ENCODE measurements around the gene COPS6.
"Not testable (repeated sequence)": the region's sequence is repeated elsewhere in the genome, so short reads cannot be mapped to it uniquely, and the experiment has no call there.

The COPS6 gene

DNA sequence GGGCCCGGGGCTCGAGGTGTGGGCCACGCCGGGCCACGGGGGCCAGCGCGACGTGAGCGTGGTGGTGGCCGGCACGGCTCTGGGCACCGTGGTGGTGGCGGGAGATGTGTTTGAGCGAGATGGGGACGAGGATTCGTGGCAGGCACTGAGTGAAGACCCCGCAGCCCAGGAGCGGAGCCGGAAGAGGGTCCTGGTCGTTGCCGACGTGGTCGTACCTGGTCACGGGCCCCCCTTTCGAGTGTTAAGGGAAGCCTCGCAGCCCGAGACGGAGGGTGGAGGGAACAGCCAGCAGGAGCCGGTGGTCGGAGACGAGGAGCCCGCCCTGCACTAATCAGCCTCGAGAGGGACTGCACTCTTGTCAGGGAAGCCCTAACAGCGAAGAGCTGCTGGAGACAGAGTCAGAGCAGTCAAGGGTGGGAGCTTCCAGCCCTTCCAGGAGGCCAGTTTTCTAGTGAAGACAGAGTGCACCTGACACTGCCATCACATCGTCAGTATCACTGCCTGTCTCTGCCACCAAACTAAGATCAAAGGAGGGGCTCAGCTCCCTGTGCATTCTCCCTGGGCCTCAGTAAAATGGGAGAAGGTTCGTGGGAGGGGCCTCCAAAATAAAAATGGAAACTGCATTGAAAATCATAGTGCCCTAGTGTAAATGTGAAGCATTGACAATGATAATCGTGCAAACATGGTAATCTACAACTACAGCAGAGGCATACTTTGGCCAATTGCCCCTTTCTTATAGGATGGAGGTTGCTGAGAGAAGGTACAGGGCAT, 39.3 kb downstream of the COPS6 start:
- DNase-seq, result no peak

DNA sequence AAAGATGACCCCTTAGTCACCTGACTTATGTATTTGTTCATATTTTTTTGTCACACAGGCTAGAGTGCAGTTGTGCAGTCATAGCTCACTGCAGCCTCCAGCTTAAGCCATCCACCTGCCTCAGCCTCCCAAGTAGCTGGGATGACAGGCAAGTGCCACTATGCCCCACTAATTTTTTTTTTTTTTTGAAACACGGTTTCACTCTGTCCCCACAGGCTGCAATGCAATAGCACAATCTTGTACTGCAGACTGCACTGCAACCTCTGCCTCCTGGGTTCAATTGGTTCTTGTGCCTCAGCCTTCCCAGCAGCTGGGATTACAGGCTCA, 39.8 kb downstream of the COPS6 start:
- no peak for DNase-seq

DNA sequence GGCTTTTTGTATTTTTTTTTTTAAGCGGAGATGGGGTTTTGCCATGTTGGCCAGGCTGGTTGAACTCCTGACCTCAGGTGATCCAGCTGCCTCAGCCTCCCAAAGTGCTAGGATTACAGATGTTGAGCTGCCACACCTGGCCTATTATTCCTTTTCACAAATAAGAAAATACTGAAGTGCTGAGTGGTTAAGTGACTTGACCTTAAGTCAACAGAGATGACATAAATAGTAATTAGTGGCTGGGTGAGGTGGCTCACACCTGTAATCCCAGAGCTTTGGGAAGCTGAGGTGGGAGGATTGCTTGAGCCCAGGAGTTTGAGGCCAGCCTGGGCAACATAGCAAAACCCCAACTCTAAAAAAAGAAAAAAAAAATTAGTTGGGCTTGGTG, 41.4 kb downstream of the COPS6 start:
- DNase-seq, result not testable (repeated sequence)

DNA sequence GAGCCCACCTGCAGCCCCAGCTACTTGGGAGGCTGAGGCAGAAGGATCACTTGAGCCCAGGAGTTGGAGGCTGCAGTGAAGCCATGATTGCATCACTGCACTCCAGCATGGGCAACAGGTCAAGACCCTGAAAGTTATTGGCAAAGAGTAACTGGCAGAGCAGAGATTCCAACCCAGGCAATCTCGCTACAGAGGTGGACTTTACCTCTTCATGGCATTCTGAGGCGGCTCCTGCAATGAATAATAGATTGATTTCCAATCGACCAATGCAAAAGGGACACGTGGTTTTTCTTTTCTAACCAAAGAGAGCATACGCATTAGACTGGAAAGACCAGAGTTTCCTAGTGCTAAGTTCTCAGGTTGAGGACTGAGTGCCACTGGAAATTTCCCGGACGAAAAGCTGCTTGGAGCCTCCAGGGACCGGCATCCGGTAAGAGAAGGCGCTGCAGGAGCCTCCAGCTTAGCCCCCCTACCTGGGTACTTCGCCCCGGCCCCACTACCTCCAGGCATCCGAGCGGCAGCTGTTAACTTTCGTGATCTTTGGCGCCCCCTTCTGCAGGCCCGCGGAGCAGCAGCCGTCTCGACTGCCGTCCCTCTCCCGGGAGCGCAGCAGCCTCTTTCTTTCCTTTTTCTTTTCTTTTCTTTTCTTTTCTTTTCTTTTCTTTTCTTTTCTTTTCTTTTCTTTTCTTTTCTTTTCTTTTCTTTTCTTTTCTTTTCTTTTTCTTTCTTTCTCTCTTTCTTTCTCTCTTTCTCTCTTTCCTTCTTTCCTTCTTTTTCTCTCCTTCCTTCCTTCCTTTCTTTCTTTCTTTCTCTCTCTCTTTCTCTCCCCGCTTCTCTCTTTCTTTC, 42.1 kb downstream of the COPS6 start:
- DNase-seq, result peak; percentile 46

DNA sequence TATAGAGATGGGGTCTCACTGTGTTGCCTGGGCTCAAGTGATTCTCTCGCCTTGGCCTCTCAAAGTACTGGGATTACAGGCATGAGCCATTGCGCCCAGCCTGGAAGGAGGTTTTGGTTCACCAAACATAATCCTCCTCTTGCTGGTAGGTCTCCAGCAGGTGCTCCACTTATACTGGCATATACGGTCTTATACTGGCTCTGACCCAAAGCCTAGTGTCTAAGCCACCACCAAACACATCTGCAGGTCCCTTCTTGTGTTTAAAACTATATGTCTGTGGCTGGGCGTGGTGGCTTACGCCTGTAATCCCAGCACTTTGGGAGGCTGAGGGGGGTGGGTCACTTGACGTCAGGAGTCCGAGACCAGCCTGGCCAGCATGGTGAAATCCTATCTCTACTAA, 43.4 kb downstream of the COPS6 start:
- no peak for DNase-seq

DNA sequence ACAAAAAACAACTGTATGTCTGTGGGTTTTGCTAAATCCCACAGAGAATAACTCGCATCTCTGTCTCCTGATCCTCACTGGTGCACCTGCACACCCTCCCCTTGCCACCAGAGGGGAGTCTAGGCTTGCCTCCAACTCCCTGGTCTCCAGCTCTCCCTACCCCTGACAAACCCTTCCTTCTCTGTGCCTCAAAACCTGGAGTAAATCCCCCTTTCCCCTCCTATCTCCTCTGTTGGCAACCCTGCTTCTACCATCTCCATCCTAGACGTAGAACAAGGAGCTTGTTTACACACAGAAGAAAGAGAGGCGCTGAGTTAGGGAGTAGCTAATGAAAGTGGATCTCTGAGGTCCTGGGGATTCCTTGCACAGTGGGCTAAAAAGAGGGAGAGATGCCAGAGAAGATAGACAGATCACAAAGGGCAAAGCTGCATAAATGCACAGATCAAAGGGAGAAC, 44.0 kb downstream of the COPS6 start:
- peak; percentile 43 for DNase-seq

DNA sequence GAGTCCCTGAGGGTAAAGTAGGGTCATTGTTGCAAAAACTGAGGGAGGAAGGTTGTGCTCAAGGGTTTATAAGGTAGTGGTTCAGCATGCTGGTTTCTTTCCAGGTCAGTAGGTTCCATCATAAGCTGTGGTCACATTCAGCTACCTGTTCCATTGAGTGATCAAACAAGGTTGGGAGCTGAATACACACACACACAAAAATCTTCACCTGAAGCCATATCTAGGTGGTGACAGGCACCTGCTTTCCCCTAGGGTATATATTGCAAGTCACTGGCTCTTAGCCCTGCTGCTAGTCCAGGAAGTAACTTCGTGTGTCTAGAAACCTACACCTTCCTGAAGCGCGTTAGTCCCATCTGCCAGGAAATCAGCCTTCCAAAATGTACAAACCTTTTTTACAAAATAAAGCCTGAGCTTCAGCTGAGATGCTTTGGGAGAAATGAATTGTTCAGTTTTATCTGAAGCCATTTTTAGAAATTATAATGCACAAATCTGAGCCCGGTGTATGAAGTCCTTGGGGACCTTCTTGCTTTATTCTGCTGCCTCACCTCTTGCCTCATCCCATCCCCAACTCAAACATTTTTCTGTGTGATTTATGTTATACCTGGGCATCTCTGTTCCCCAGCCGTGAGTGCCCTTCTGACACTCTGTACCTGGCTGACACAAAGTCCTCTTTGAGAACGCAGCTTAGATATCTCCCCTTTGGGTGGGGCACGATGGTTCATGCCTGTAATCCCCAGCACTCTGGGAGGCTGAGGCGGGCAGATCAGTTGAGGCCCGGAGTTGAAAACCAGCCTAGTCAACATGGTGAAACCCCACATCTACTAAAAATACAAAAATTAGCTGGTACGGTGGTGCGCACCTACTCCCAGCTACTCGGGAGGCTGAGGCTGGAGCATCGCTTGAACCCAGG, 49.3 kb downstream of the COPS6 start:
- DNase-seq, result no peak

DNA sequence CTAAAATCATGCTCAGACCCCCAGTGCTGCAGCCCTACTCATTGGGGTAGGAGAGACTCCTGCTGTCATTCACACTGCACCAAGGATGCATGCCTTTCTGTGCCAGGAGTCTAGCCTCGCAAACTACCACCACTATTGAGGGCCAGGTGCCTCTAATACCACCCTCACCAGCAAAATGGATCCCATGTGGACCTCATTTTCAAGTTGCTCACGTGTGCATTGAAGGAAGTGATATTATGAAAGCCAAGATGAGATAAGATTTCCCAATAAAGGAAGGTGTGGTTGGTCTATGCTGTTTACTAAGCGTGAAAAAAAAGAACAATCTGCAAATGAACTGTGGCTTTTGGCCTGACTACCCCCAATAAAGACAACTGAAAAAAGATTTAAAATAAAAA, 52.8 kb downstream of the COPS6 start:
- DNase-seq, result no peak
